Neural progenitor cell (in vitro differentiated cells): ENCODE results near the gene NTM.

ENCODE experiments used
- CTCF ChIP-seq: fragments of 200-600 bp; sonication (generic); IDR thresholded peaks from 2 replicates; pipeline ENCODE4 v1.5.1; 2017; ENCODE audit warnings: antibody characterized with exemption, mild to moderate bottlenecking
- EZH2 ChIP-seq: fragments of 200-600 bp; sonication (generic); IDR thresholded peaks from 2 replicates; pipeline ENCODE4 v1.6.1; 2017; ENCODE audit warnings: antibody characterized with exemption, mild to moderate bottlenecking, moderate library complexity
- EZH2phosphoT487 ChIP-seq: fragments of 200-600 bp; sonication (generic); IDR thresholded peaks from 2 replicates; pipeline ENCODE4 v1.6.1; 2017; ENCODE audit warnings: antibody characterized with exemption

- TF ChIP-seq CTCF (no peak), EZH2 (no peak), EZH2phosphoT487 (no peak)
Observed at GRCh38 chr11:132127900-132128288, 757.5 kb downstream of the NTM start.
